OCI-M2 (cell line): Measurements from ENCODE around the gene C16orf78.
"Not testable (repeated sequence)": the region's sequence is repeated elsewhere in the genome, so short reads cannot be mapped to it uniquely, and the experiment has no call there.

Source experiments
- DNase-seq: peaks from one replicate; lab custom pipeline; 2025; ENCODE audit not compliant: unreplicated experiment; lab: John Stamatoyannopoulos, UW

Gene C16orf78

GRCh38 chr16:49349446-49350168 is 24.0 kb upstream of the C16orf78 start:
- DNase-seq, result no peak

- DNase-seq, result no peak
Observed at GRCh38 chr16:49350265-49351095, 23.1 kb upstream of the C16orf78 start.

DNA sequence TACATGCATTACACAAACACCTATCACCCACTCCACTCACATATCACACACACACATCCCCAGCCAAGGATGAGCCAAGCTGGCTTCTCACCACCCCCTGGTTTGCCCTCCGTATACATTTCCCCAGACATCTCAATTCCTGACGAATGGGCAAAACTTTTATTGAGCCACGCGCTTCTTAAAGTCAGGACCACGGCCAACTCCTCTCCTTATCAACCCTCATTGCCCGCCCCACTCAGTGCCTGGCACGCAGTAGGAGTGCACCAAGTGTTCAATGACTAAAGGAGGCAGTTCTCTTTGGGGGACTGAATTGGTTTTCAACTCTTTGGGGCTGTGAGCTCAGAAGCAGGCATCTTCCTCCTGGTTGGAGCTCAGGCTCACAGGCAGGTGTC is 22.5 kb upstream of the C16orf78 start:
- no peak for DNase-seq

DNA sequence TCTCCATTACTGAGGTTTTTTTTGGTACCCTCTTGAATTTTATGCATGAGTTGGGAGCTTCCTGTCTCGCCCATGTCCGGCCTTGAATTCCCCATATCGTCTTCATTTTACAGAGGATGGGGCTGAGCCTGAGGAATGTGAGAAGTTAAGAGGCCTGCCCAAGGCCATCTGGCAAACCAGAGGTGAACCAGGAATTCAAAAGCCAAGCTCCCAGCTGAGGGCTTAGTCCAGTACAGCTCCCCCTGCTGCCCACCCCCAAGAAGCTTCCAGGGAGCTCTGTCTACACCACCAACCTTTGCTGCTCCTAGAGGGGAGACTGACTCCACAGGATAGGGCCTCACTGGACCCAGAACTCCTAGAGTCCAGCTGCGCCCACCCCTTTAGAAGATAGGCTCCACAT is 20.7 kb upstream of the C16orf78 start:
- DNase-seq, result no peak

DNA sequence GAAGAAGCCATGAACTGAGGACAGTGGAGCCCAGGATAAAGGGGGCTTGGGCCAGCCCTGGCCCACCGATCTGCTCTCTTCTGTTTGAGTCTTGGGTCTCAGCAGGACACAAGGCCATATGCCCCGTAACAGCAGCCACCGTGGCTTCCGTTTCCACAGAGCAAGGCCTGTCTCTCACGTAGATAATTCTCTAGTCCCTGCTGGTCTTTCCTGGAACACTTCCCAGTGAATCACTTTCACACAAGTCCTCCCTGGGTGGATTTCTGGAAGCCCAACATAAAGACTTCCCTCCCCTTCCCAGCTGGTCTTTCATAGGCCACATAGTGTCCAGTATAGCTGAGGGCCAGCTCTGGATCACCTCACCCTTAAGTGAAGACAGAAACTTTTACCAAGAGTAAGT is 19.9 kb upstream of the C16orf78 start:
- DNase-seq, result no peak

GRCh38 chr16:49354101-49354500 is 19.5 kb upstream of the C16orf78 start:
- DNase-seq, result no peak

- DNase-seq, result no peak
Observed at GRCh38 chr16:49354991-49355390, 18.6 kb upstream of the C16orf78 start.

DNA sequence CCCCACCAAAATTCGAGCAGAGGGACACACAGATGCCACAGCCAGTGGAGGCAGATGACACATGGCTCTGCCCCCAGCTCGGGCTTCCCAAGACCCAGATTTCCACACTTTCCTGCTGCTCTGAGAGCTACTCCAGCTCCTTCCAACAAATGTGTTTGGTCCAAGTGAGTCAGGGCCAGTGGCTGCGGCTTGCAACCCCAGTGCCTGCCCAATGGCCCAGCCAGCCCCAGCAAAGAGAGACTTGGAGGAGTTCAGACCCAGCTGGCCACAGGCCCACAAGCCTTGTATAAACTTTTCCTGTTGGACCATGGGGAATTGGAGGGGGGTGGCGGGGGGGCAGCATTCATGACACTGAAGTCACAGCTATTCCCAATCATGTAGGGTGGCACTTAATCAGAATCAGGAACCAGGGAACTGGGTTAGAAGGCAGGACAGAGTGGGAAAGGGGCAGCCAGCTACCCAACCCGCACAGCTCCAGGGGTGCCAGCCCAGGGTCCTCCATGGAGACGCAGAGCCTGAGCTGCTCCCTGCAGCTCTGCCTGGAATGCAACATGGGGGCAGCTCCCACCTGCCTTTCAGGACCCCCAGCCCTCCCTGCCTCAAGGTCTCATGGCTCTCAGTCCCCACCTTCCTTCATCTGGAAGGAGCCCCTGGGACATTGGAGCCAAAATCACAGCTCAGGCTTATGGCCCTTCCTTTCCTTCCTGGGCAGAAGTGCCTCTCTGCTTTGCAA is 17.5 kb upstream of the C16orf78 start:
- no peak for DNase-seq

GRCh38 chr16:49356728-49357488 is 16.7 kb upstream of the C16orf78 start:
- no peak for DNase-seq

- no peak for DNase-seq
Observed at GRCh38 chr16:49359591-49359990, 14.0 kb upstream of the C16orf78 start.

GRCh38 chr16:49361731-49362130 is 11.9 kb upstream of the C16orf78 start:
- not testable (repeated sequence) for DNase-seq

DNA sequence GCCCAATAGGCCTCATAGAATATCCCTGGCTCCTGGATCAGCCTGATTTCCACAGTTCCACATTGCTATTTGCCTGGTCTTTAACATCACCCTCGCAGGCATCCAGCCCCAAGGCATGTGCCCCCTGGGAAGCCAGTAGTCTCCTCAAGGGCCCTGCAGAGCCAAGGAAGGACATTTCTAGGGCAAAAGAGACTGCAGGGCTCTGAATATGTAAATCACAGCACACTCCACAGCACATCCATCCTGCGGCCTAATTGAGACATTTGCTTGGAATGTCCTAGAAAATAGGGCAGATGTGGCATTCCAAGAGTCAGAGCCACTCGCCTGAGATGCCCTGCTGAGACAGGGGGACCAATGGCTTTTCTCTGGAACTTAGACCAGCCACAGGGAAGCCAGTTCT is 11.4 kb upstream of the C16orf78 start:
- DNase-seq, result no peak

- no peak for DNase-seq
Observed at GRCh38 chr16:49365711-49366509, 7.7 kb upstream of the C16orf78 start.

GRCh38 chr16:49366669-49367068 is 6.9 kb upstream of the C16orf78 start:
- no peak for DNase-seq

- no peak for DNase-seq
Observed at GRCh38 chr16:49369651-49370611, 3.7 kb upstream of the C16orf78 start.

GRCh38 chr16:49376206-49376605 is 2.6 kb downstream of the C16orf78 start:
- no peak for DNase-seq

GRCh38 chr16:49377196-49377755 is 3.7 kb downstream of the C16orf78 start:
- DNase-seq, result no peak

DNA sequence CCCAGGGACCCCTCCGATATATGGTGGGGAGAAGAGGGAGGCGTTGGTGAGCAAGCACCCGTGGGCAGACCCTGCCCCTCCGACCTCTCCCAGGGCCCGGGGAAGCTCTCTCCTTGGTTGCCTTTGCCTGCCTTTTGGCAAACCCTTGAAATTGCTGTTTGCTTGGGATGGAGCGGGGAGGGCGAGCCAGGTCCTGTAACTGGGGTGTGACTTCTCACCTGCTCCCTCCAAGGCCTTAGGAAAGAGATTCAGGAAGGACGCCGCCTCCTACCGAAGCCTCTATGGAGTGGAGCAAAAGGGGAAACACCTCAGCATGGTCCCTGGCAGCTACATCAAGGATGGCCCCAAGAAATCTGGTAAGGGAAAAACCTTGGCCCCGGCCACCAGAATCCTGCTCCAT is 4.6 kb downstream of the C16orf78 start:
- DNase-seq, result no peak

GRCh38 chr16:49378816-49379215 is 5.2 kb downstream of the C16orf78 start:
- no peak for DNase-seq
